Cardiac muscle cell (in vitro differentiated cells and primary cell): ENCODE data around the gene NME4. TPM values are rescaled to one million over a fixed set of nuclear protein-coding genes. Genes with fewer than 3 reads are reported as not detected.
A peak's percentile ranks its signal among the peaks of the same experiment; 100 is the strongest.
"Not testable (repeated sequence)": the region's sequence is repeated elsewhere in the genome, so short reads cannot be mapped to it uniquely, and the experiment has no call there.

ENCODE experiments used
- DNase-seq, 2 donors: peaks; one replicate each; pipeline versions ENCODE4 v3.0.0 to v3.0.0-alpha.2; 2010 to 2017; ENCODE audit warnings: low read depth in 1 of 2, low spot score in 1 of 2
- H3K27ac ChIP-seq: fragments of 200-600 bp; sonication (generic); 2 replicates; pipeline ENCODE4 v1.5.1; 2016
- H3K27me3 ChIP-seq: fragments of 200-600 bp; sonication (generic); 2 replicates; pipeline ENCODE4 v1.6.0; 2016; ENCODE audit warnings: control low read depth
- H3K36me3 ChIP-seq: fragments of 200-600 bp; sonication (generic); 2 replicates; pipeline ENCODE4 v1.5.1; 2016; ENCODE audit warnings: control low read depth
- H3K4me1 ChIP-seq: fragments of 200-600 bp; sonication (generic); 2 replicates; pipeline ENCODE4 v1.8.1; 2017; ENCODE audit warnings: low read depth, mild to moderate bottlenecking, mixed run types
- H3K4me3 ChIP-seq: fragments of 200-600 bp; sonication (generic); 2 replicates; pipeline ENCODE4 v1.5.1; 2016; ENCODE audit warnings: mild to moderate bottlenecking
- H3K9me3 ChIP-seq: fragments of 200-600 bp; sonication (generic); 2 replicates; pipeline ENCODE4 v1.5.1; 2017; ENCODE audit warnings: low read depth, mild to moderate bottlenecking, control low read depth
- CTCF ChIP-seq: IDR thresholded peaks from 2 replicates; pipeline ENCODE4 v1.5.1; 2012; ENCODE audit warnings: low read depth, mild to moderate bottlenecking, low read length
- polyA plus RNA-seq: library from polyadenylated mRNA; unstranded; fragments of >200 nt; fragmentation: Nextera tagmentation; extraction: Ambion mirVana; gene quantifications from 2 replicates; pipeline ENCODE4 v1.2.1, GENCODE V29; 2016
- total RNA-seq: library from RNA; depleted of rRNA; stranded (reverse); fragments of >200 nt; gene quantifications from 2 replicates; pipeline ENCODE4 v1.2.3, GENCODE V29; 2016

The NME4 gene
- total RNA-seq (352 and 452 TPM in 2 replicates), polyA plus RNA-seq (518 and 664 TPM in 2 replicates)

GRCh38 chr16:397135-397661 lies at the start of gene NME4:
NME4 (plus strand) TSS chr16:397199; CDS start chr16:397223, 24 bp downstream.
- H3K27ac ChIP-seq = peak within 1 kb of the TSS; percentile 94
- peak; percentile 62 to 69 for DNase-seq
- H3K27me3 ChIP-seq = no peaks in the 10 kb centered on the region
- TF ChIP-seq CTCF = no peak
- peak within 1 kb of the TSS; percentile 96 for H3K4me3 ChIP-seq
- peaks cover 9% of the 10 kb centered on the region for H3K4me1 ChIP-seq
- H3K36me3 ChIP-seq = peaks cover 13% of the 10 kb centered on the region
- H3K9me3 ChIP-seq = no peaks in the 10 kb centered on the region

DNA sequence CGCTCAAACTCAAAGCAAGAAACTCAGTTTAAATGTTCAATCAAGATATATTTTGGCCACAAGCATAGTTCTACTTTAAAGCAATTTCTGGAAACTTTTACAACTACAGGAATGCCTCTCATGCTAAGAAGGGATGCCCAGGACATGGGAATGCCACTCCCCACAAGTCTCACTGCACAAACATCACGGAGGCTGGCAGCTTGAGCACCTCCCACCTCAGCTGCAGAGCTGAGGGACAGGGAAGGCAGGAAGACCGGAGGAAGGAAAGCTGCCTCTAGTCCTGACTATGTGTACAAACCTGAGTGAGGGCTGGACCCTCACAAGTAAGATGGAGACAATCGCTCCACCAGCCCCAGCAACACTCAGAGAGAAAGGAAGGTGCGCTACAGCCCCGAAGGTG lies 49.8 kb upstream of the NME4 start:
- no peak for DNase-seq
- no peak for TF ChIP-seq CTCF
- Histone ChIP-seq H3K4me3 (no peak overlapping the region), H3K4me1 (peaks cover 6% of the 10 kb centered on the region), H3K9me3 (no peaks in the 10 kb centered on the region), H3K27me3 (no peaks in the 10 kb centered on the region), H3K36me3 (no peaks in the 10 kb centered on the region), H3K27ac (no peak overlapping the region)

GRCh38 chr16:348495-348894 lies 48.5 kb upstream of the NME4 start:
- H3K36me3 ChIP-seq, H3K27ac ChIP-seq, H3K27me3 ChIP-seq, H3K4me1 ChIP-seq, H3K9me3 ChIP-seq, DNase-seq, H3K4me3 ChIP-seq: not testable (repeated sequence)

GRCh38 chr16:349211-349610 lies 47.8 kb upstream of the NME4 start:
- Histone ChIP-seq H3K4me1 (peaks cover 6% of the 10 kb centered on the region), H3K4me3 (no peak overlapping the region), H3K27me3 (no peaks in the 10 kb centered on the region), H3K36me3 (no peaks in the 10 kb centered on the region), H3K27ac (no peak overlapping the region), H3K9me3 (no peaks in the 10 kb centered on the region)
- no peak for DNase-seq
- no peak for TF ChIP-seq CTCF

- H3K4me3 ChIP-seq = no peak overlapping the region
- H3K27me3 ChIP-seq = no peaks in the 10 kb centered on the region
- H3K4me1 ChIP-seq = peaks cover 6% of the 10 kb centered on the region
- no peaks in the 10 kb centered on the region for H3K36me3 ChIP-seq
- H3K27ac ChIP-seq = no peak overlapping the region
- no peak for DNase-seq
- no peak for TF ChIP-seq CTCF
- no peaks in the 10 kb centered on the region for H3K9me3 ChIP-seq
Observed at GRCh38 chr16:350203-350602, 46.8 kb upstream of the NME4 start.

DNA sequence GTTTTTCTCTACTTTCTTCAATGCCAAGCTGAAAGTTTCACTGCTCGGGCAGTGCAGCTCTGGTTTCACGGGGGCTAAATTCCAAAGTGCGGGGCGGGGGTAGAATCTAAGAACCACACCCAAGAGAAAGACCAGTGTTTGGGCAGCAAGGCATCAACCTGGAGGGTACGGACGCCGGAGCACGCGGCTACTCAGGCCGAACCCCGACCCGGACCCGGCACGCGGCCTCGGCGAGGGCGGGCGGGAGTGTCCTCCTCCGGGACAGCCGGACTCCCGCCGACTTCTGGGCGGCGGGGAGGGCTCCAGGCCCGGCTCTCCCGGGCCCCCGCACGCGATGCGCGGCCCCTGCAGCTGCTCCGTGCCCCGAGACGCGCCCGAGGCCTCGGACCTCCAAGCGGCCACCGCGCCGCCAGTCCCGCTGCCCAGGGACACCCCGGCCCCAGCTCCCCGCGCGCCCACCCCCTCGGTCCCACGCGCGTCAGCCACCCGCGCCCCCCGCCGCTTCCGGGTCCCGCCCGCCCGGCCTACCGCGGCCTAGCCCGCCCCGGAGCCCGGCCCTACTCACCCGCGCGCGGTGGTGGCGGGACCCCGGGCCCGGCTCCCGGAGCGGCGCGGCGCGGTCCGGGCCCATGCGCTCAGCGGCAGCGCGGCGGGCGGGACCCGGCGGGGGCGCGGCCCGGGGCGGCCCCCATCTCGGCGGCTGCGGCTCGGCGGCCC lies 45.0 kb upstream of the NME4 start:
- no peak for TF ChIP-seq CTCF
- Histone ChIP-seq H3K27ac (peak overlapping the region; percentile 66), H3K36me3 (no peaks in the 10 kb centered on the region), H3K9me3 (no peaks in the 10 kb centered on the region), H3K4me1 (peaks cover 6% of the 10 kb centered on the region), H3K4me3 (peak overlapping the region; percentile 87), H3K27me3 (no peaks in the 10 kb centered on the region)
- peak in 1 of 2 donors; percentile 52 for DNase-seq
